Middle frontal gyrus (tissue), 1 donor: ENCODE results near the gene ZMIZ1.

ENCODE experiments used
- DNase-seq: peaks from one replicate; pipeline ENCODE4 v3.0.0-alpha.2; 2015; ENCODE audit warnings: low spot score; ENCODE audit errors: extremely low spot score

Gene ZMIZ1

DNA sequence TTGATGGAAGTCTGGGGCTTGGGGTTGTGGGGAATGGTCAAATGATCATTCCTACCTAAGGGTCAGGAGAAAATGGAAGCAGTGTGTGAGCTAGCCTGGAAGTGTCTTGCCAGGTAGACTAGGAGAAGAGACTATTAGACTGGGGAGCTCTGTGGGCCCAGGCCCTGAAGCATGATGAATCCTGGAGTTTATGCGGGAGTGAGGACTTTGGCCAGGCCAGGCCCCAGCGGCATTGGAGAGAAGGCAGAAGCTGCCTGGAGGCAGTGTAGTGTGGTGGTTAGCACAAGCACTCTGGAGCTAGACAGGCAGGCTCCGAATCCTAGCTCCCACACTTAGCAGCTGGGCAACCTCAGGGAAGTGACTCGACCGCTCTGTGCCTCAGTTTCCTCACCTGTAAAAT lies 29.3 kb downstream of the ZMIZ1 start:
- DNase-seq, result no peak

DNA sequence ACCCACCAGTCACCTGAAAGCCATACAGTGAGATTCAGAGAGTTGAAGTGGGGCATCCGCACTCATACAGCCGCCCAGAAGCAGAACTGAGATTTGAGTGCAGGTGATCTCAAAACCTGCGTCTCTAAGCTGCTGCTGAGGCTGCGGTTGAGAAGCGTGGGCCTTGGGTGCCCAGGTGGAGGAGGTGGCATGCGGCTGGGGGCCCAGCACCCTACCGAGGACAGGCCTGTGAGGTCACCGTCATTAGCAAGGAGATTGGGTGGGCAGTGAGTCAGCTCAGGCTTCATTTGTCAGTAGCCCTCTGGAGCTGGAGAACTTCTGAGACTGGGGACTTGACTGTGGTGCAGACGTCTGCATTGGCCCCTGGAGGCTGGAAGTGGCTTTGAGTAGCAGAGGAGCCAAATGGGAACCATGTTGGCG lies 29.8 kb downstream of the ZMIZ1 start:
- DNase-seq, result no peak

DNA sequence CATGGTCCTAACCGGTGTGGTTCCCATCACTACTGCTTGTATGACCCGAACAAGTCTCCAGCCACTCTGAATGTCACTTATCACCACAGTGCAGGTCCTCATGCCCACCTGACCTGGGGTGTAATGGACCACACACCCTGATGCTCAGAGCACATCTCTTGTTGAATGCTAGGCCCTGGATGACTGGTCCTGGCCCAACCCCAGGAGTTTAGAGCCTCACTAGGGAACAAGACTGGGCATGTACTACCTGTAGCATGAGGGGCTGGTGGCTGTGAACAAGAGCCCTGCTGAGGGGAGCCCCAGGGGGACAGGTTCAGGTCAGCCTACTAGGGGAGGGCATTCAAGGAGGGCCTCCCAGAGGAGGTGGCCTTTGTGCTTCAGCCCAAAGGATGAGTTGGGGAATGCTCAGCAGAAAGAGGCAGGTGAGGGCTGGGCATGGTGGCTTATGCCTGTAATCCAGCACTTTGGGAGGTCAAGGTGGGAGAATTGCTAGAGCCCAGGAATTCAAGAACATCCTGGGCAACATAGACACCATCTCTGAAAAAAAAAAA lies 31.2 kb downstream of the ZMIZ1 start:
- DNase-seq, result no peak

DNA sequence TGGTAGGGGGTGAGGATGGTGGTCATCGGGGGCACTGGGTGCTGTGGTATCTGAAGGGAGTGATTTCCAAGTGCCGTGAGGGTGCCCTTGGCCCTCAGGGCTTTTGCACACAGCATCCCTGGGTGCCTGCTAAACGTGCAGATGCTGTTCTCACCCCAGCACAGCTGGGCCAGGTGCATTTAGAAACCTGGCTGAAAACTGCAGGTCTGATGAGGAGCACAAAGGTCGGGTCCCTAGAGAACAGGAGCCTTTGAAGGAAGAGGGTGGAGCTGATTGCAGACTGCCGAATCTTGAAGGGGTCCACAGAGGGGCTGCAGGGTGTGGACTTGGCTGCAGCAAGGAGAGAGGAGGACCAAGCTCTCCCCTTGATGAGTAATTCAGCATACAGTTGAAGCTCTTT lies 32.0 kb downstream of the ZMIZ1 start:
- no peak for DNase-seq

DNA sequence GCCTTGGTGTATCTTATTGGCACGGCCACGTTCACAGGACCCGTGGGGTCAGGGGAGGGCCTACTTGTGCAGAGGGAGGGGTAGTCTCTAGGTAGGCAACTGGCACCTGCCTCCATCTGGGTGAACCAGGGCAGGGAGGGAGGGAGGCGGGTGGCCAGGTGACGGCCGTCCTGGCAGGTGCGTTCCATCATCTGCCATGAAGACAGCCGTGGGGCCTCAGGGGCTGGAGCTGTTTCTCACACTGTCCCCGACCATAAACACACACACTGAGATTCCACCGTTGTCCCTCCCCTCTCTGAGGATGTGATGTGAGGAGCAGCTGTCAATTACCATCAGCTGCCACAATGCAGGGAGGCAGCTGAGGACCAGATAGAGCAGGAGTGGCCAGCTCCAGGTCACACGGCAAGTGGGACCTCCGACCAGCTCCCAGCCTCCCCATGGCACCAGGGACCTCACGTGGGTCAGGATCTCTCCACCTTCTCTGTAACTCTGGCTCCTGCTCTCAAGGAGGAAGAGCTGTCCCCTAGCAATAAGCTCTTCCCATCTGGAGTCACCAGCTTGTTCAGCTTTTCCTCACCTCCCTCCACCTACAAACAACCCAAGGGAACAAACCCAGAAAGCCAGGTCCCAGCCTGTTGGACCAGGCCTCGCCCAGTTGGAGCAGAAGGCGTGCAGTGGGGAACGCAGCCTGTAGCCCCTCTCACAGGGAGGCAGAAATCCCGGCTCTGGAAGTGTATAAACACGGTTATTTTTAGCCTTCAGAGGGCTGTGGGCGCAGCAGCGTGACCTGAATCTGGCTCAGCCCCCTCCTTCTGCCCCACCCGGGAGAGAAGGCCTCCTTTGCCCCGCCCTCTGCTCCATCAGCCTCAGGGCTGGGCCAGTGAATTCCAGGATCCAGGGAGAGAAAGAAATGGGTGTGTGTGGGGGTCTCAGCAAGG lies 33.1 kb downstream of the ZMIZ1 start:
- no peak for DNase-seq

DNA sequence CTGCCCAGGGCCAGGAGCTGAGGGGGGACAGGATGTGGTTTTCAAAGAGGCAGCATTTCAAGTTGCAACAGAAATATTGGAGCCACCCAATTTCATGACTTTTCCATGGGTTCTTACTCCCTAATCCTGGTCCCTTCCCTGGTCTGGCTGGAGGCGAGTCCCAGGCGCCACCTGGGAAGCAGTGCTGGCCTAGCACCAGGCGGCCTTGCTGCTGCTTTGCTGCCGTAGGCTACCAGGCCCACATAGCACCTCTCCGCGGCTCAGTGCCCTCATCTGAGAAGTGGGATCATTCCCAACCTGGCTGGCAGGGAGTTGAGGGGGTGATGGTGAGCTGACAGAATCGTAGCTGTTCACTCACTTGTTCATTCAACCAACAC lies 33.7 kb downstream of the ZMIZ1 start:
- DNase-seq, result no peak

DNA sequence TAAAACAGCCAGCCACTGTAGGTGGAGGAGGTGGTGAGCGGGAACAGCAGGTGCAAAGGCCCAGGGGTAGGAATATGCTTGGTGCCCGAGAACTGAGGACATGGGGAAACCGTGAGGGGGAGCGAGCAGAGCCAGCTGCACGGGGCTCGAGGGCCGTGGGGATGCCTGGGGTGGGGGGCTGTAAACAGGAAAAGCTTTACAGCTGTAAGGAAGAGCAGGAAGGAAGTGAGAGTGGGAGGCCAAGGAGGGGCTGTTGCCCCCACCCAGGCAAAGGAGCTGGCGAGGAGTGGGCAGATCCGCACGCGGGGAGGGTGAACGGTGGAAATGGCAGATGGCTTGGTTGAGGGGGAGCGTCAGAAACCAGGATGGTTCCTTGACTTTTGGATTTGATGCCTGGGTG lies 34.4 kb downstream of the ZMIZ1 start:
- DNase-seq, result no peak

DNA sequence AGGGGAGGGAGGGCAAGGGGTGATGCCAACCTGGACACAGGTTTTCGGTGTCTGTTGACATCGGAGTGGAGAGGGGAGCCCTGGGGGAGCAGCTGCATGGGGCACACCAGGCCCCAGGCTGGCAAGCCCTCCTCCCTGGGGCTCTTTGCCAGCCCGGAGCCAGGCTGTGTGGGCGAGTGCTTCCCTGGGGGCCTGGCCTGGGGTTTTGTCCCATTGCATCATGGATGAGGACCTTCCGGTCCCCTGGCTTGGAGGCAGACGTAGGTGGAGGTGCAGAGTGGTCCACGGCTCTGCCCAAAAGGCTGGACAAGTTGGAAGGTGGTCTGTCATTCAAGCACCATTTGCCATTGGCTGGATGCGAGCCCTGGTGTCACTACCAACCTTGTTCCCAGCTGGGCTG lies 34.8 kb downstream of the ZMIZ1 start:
- DNase-seq, result no peak

DNA sequence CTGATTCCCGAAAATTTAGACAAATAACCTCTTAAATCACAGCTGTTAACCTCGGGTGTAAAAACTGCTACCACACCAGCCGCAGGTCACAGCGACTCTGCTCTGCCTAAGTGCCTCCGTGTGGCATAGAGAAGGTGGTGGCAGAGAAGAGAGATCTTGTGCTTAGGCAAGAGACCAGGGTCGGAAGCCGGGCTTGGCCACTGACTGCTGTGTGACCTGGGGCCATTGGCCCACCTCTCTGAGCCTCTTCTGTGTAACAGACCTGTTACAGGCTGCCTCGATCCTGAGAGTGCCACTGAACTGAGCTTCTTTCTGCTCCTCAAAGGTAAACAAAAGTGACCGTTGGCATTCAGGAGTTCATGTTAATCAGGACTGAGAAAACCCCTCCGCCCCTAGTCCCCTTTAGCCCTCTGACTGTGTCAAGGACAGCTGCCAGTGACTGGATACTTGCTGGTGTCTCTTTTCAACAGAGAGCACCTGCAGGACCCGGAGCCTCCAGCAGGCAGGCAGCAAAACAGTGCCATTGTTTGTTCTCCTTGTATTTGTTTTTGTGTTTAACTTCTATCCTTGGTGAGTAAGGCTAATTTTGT lies 36.5 kb downstream of the ZMIZ1 start:
- no peak for DNase-seq

DNA sequence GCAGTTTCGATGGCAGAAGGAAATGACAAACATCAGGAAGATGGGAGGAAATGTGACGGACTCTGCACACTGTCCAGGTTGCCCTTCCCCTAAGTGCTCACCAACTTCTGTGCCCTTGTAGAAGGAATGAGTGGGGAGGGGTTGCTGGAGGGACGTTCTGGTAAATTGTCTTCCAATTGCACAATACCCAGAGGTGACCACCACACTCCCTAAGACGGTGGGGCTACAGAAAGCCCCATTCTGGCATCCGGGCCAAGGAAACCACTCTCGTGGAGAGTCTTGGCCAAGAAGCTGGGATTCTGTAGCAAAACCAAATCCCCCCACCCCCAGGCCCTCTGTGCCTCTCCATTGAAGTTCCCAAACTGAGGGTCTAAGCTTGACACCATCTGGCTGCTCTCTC lies 37.1 kb downstream of the ZMIZ1 start:
- DNase-seq, result no peak

DNA sequence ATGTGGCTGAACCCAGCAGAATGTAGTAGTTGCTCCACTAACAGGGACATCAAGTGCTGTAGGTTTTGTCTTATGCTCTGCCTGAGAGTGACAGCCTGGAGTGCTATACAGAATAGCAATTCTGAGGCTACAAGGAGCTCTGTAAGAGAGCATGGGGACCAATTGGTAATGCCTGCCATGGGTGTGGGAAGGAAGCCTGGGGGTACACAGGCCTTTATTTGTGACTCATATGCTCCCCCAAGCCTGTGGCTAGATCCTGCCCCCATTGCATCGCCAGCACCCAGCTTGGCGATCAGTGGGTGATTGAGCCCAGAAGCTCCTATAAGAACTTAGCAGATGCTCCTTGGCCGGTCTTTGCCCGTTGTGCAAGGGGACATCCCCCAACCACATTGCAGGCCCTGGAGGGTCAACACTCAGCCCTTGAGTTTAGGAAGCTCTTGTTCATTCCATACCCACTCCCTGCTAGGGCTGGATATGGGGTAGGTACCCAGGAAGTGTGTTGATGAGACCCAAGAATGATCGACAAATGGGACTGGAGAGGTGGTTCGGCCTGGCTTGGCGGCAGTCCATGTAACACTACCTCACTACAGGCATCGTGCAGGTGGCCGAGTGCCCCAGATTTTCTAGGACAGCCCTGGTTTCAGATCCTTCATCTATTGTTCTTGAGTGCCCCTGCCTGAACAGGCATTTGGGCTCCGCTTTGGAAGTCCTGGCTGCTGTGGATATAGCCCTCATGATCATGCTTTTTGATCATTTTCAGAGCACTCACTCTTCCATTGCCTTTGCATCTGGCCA lies 37.7 kb downstream of the ZMIZ1 start:
- no peak for DNase-seq

DNA sequence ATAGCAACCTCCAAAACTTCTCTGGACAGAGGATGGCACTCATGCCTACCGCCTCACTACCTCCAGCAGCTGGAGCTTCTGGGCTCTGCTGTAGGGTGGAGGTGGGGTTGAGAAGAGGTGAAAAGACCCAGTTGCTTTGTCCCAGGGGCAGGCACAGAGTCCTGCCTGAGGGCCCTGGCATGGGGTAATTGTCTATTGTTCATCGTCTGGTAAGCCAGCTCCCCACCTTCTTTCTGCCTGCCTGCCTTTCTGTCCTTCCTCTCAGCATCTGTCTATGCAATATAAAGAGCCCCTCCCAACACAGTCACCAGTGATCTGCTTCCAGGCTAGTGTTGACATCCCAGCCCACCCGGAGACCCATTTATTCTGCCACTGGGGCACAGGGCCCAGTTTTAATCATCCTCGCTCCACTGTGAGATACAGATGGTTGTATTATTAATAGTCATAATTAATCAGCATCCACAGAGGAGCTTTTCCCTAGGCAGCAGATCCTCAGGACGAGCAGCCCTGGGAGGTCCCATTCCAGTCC lies 39.0 kb downstream of the ZMIZ1 start:
- DNase-seq, result no peak

DNA sequence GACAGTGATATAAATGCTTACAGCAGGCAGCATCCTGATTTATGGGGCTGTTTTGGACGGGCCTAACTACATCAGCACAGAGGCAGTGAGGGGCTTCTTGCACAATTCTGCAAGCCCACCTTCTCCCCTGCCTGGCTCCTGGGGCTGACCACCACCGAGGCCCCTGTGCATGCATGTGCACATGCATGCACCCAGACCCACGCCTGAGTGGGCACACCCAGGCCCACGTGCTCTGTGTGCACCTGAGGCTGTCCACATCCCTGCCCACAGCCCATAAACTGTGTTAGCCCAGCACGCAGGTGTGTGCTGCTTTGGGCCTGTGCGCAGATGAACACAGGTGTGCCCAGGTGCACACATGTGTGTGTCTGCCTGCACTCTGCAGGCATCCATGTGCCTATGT lies 40.0 kb downstream of the ZMIZ1 start:
- DNase-seq, result no peak

DNA sequence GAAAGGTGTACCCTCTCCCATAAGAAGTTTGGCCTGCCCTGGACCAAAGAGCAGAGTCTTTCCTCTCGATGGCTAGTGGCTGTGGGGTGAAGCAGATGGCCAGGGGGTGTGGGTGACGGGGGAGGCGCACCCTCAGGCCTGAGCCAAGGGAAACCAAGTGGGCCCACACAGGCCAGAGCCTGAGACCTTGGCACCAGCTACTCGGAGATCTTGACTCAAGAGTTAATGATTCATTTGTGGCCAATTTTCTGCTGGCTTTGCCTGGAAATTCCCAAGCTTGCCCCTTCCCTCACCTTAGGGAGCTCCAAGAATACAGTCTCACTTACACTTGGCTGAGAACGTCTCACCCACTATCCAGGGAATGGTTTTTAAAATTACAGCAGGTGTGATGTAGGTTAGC lies 42.7 kb downstream of the ZMIZ1 start:
- no peak for DNase-seq

DNA sequence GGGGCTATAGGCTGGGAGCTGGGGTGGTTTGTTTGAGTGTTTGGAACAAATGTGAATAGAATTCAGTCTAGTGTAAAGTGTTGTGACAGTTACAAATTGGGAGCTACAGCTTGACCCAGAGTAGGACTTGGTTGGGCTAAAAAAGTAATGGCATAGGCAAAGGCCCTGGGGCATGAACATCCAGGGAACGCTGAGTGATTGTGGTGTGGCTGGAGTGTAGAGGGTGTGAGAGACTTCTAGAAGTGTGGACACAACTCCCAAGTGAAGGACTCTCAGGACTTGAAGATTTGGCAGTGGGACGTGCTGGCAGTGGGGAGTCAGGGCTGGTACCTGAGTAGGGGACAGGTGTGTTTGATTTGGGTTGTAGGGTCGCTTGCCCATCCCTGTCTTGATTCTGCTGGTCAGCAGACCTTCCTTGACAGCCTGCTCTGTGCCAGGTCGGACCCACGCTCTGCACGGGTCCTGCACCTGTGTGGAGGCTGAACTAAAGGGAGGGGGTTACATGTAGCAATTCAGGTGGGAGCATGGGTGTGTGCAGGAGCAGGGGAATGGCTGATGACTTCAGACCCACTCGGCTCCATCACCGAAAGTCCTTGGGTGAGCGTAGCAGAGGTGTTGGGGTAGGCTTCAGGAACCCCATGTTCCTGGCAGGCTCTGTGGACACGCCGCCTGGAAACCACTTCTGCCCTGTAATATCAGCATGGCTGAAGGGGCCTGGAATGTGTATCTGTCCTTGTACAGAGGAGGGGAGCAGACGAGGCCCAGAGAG lies 43.3 kb downstream of the ZMIZ1 start:
- no peak for DNase-seq

DNA sequence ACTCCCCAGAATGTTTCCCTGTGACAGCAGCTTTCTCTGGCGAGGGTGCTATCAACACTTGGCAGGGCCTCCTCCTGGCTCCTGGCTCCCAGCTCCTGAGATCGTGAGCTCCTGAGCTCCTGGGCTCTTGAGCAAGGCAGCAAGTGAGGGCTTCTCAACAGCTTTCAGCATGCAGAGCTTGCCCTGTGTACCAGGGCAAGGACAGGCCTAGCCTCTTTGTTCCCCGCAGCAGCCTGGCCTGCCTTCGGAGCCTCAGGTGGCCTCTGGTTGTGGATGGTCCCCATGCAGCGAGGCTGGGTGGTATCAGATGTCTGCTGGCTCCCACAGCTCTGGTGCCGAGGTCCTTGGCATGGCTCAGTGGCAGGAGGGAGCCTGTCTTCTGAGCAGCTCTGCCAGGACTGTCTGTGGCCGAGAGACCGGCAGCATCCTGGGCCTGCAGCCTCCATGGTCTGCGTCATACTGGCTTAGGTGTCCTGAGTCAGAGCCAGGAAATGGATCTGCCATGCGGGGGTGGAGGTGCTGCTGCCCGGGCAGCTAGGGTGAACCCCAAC lies 44.2 kb downstream of the ZMIZ1 start:
- DNase-seq, result no peak

DNA sequence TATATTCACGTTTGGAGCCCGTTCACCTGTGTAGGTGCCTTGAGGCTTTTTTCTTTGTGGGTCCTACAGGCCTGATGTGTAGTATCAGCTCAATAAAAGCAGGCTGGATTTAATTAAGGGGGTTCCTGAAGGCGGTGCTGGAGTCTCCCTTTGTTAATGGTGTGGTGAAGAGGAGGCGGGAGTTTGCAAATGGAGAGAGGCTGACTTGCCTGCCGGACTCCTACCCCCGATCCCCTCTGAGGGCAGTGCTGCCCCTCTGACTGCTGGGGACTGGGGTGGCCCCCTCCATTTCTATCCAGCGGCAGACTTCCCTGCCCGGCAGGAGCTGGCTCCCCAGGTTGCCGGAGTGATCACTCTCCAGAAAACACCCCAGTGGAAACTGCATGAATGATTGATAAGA lies 45.1 kb downstream of the ZMIZ1 start:
- DNase-seq, result no peak

DNA sequence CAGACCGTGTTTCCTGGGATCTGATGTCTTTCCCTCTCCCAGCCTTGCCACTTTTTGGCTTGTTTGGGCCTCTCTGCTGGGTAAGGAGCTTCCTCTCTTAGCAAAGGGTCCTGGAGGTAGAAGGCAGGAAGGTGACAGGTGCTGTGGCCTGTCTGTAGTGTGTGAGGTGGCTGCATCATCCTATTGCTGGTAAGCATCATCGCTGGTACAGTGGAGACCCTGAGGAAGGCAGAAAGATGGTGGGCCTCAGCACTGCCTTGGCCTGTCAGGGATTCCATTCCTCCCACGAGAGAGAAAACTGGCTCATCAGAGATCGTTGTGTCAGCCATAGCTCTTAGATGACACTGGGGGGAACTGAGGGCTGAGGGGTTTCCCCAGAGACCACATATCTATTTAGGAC lies 46.5 kb downstream of the ZMIZ1 start:
- DNase-seq, result no peak

DNA sequence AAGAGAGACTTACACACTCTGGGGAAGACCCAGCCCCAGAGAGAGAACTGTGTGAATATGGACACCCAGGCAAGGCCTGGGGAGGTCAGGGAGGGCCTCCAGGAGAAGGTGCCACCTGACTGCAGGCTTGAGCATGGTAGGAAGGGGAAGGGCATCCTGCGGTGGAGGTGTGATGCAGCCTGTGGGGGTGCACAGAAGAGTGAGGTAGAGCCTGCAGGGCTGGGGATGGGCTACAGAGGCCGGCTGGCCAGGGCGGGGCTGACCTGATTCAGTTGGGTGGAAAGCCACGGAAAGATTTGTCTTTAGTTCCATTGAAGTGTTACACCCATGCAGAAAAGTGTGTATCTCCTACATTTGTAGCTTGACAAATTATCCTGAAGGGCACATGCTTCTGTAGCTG lies 47.6 kb downstream of the ZMIZ1 start:
- DNase-seq, result no peak
